ENCODE measurements around the gene FAM120B. TPM values are rescaled to one million over a fixed set of nuclear protein-coding genes. Genes with fewer than 3 reads are reported as not detected.

The FAM120B gene
- polyA plus RNA-seq, 4 donors = 33.2 to 41.5 (median 40.0) TPM

- DNase-seq (ENCODE audit: low read depth in 4 of 4, low spot score in 3 of 4) = no peak
Measured at GRCh38 chr6:170437719-170438401, 131.3 kb downstream of the FAM120B start.

- DNase-seq (ENCODE audit: low read depth in 4 of 4, low spot score in 3 of 4) = peak; percentile 74 to 91 (median 82)
Measured at GRCh38 chr6:170438402-170438753, 131.8 kb downstream of the FAM120B start.

GRCh38 chr6:170438861-170439260, 132.3 kb downstream of the FAM120B start:
- no peak for DNase-seq (ENCODE audit: low read depth in 4 of 4, low spot score in 3 of 4)

GRCh38 chr6:170439366-170440361, 133.1 kb downstream of the FAM120B start:
- no peak for DNase-seq (ENCODE audit: low read depth in 4 of 4, low spot score in 3 of 4)

- no peak for DNase-seq (ENCODE audit: low read depth in 4 of 4, low spot score in 3 of 4)
Measured at GRCh38 chr6:170440437-170440836, 133.9 kb downstream of the FAM120B start.

- DNase-seq (ENCODE audit: low read depth in 4 of 4, low spot score in 3 of 4) = no peak
Measured at GRCh38 chr6:170441316-170441715, 134.8 kb downstream of the FAM120B start.

- no peak for DNase-seq (ENCODE audit: low read depth in 4 of 4, low spot score in 3 of 4)
Measured at GRCh38 chr6:170442596-170442995, 136.0 kb downstream of the FAM120B start.

GRCh38 chr6:170443151-170443662, 136.6 kb downstream of the FAM120B start:
- DNase-seq (ENCODE audit: low read depth in 4 of 4, low spot score in 3 of 4) = no peak

- DNase-seq (ENCODE audit: low read depth in 4 of 4, low spot score in 3 of 4) = no peak
Measured at GRCh38 chr6:170444056-170444591, 137.6 kb downstream of the FAM120B start.

GRCh38 chr6:170444811-170445211, 138.3 kb downstream of the FAM120B start:
- DNase-seq (ENCODE audit: low read depth in 4 of 4, low spot score in 3 of 4) = no peak

- DNase-seq (ENCODE audit: low read depth in 4 of 4, low spot score in 3 of 4) = no peak
Measured at GRCh38 chr6:170445487-170445886, 138.9 kb downstream of the FAM120B start.

- DNase-seq (ENCODE audit: low read depth in 4 of 4, low spot score in 3 of 4) = no peak
Measured at GRCh38 chr6:170445971-170446370, 139.4 kb downstream of the FAM120B start.

GRCh38 chr6:170446841-170447560, 140.4 kb downstream of the FAM120B start:
- DNase-seq (ENCODE audit: low read depth in 4 of 4, low spot score in 3 of 4) = no peak

- no peak for DNase-seq (ENCODE audit: low read depth in 4 of 4, low spot score in 3 of 4)
Measured at GRCh38 chr6:170447561-170447930, 141.0 kb downstream of the FAM120B start.

- DNase-seq (ENCODE audit: low read depth in 4 of 4, low spot score in 3 of 4) = no peak
Measured at GRCh38 chr6:170448317-170448716, 141.8 kb downstream of the FAM120B start.

- no peak for DNase-seq (ENCODE audit: low read depth in 4 of 4, low spot score in 3 of 4)
Measured at GRCh38 chr6:170448751-170449630, 142.4 kb downstream of the FAM120B start.

GRCh38 chr6:170449835-170450753, 143.5 kb downstream of the FAM120B start:
- DNase-seq (ENCODE audit: low read depth in 4 of 4, low spot score in 3 of 4) = no peak

- no peak for DNase-seq (ENCODE audit: low read depth in 4 of 4, low spot score in 3 of 4)
Measured at GRCh38 chr6:170450916-170451761, 144.6 kb downstream of the FAM120B start.
